GM21825 (cell line): Measurements from ENCODE around the gene HOXC4.
A peak's percentile ranks its signal among the peaks of the same experiment; 100 is the strongest.

ENCODE experiments used
- ATAC-seq: cut with Tn5 transposase; IDR thresholded peaks from one replicate; pipeline ENCODE4 v1.9.1; 2021; ENCODE audit warnings: mild to moderate bottlenecking, moderate library complexity; ENCODE audit not compliant: unreplicated experiment

Gene HOXC4

DNA sequence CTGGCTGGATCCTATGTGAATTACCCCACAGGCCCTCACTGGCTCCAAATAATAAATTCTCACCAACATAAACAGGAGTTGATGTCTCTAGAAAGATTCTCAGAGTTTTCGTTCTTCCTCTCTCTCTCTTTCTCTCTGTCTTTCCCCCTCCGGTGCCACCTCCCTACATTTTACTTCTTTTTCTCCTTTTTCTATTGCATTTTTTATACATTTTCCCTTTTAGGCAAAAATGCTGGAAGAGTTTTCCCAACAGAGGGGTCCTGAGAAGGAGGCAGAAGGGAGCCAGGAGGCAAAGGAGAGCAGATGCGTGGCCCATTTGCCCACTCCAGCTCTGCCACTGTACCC is 26.2 kb upstream of the HOXC4 start:
- no peak for ATAC-seq

DNA sequence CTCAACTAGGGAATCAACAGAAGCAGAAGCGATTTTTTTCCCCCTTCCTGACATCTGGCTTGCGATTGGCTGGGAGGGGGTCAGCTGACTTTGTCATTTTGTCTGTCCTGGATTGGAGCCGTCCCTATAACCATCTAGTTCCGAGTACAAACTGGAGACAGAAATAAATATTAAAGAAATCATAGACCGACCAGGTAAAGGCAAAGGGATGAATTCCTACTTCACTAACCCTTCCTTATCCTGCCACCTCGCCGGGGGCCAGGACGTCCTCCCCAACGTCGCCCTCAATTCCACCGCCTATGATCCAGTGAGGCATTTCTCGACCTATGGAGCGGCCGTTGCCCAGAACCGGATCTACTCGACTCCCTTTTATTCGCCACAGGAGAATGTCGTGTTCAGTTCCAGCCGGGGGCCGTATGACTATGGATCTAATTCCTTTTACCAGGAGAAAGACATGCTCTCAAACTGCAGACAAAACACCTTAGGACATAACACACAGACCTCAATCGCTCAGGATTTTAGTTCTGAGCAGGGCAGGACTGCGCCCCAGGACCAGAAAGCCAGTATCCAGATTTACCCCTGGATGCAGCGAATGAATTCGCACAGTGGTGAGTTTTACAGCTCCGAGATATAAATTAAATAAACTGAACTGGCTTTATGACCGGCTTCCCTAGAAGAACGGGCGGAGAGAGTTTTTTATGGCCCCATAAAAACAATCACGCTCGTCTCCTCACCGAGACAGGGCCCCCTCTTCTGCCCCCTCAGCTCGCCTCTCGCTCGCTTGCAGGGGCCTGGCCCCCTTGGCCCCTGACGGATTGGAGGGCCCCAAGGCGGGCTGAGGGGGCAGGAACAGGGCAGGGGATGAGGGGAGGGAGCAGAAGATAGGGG is 25.1 kb upstream of the HOXC4 start, which contains the start of gene HOXC6:
Gene HOXC6 (plus strand): TSS at position 127 of the 888 bp plus-strand sequence. CDS start 82 bp downstream, at position 209.
- no peak for ATAC-seq

DNA sequence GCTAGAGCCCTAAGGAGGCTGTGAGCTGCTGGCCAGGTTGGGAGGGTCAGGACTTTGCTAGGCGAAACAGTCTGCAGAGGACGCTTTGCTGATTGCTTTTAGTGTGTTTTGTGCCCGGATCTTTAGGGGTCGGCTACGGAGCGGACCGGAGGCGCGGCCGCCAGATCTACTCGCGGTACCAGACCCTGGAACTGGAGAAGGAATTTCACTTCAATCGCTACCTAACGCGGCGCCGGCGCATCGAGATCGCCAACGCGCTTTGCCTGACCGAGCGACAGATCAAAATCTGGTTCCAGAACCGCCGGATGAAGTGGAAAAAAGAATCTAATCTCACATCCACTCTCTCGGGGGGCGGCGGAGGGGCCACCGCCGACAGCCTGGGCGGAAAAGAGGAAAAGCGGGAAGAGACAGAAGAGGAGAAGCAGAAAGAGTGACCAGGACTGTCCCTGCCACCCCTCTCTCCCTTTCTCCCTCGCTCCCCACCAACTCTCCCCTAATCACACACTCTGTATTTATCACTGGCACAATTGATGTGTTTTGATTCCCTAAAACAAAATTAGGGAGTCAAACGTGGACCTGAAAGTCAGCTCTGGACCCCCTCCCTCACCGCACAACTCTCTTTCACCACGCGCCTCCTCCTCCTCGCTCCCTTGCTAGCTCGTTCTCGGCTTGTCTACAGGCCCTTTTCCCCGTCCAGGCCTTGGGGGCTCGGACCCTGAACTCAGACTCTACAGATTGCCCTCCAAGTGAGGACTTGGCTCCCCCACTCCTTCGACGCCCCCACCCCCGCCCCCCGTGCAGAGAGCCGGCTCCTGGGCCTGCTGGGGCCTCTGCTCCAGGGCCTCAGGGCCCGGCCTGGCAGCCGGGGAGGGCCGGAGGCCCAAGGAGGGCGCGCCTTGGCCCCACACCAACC is 23.9 kb upstream of the HOXC4 start:
- ATAC-seq, result no peak

GRCh38 chr12:54030442-54030801 is 23.2 kb upstream of the HOXC4 start:
- ATAC-seq, result no peak

DNA sequence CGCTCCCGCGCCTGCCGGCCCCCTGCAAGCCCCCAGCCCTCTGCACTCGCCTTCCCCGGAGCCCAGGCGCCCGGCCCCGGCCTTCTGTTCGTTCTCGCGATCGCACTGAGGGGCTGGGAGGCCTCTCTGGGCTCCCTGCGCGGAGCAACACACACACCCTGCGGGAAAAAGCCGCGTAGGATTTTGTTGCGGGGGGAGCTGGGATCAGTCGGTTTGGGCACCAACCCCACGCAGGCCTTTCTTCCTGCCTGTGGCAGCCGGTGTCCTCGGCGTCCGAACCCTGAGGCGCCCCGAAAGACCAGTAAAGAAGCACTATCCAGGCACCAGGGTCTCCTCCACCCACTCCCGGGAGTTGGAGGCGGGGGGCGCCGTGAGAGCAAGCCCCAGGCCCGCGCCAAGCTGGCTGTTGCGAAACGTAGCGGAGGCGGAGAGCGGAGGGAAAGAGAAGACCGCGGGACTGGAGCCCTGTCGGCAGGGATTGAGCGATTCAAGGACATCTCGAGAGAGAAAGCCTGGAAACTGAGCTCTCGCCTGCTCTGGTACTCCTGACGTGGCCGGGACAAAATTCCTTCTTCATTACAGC is 22.7 kb upstream of the HOXC4 start:
- no peak for ATAC-seq

DNA sequence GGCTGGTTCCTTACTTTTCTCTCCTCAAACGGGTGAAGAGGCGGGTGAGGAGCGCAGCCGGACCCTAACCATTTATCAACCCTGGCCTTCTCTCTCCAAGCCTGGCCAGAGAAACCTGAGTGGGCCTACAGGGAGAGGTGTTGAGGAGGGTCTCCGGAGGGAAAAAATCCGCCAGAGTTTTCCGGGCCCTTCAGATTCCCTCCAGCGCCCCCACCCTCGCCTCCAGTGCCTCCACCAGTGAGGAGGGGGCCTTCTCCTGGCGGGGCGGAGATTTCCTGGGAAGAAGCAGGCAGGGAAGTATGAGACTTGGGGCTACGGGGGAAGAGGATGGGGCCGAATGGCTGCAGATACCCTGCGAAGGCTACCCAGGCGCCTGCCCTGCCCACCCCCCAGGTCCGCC is 22.2 kb upstream of the HOXC4 start:
- ATAC-seq, result no peak

DNA sequence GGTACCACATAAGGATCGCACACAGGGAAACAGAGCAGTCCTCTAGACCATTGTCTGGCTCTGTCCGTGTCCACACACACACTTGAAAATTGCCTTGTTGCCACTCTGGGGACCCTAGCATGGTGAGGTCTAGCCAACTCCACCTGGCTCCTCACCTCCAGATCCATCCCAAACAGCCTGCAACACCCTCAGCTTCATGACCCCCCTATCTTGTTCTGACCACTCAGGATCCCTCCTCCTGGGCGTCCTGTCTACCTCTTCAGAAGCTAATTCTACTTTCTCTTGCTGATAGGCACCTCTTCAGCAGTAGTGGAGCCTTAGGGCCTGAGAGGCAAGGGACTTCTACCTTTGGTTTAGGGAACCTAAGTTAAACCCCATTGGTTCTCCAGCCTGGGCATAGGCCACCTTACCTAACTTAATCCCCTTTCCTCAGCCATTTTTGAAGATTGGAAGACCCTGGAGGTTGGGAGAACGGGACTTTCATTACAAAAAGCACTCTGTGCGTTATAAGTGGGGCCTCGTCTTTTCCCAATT is 21.5 kb upstream of the HOXC4 start:
- ATAC-seq, result no peak

GRCh38 chr12:54032627-54033100 is 21.0 kb upstream of the HOXC4 start, which contains the start of gene HOXC5:
TSS of gene HOXC5 (plus strand) at chr12:54033050. CDS start at chr12:54033123, 73 bp downstream.
- ATAC-seq, result no peak

DNA sequence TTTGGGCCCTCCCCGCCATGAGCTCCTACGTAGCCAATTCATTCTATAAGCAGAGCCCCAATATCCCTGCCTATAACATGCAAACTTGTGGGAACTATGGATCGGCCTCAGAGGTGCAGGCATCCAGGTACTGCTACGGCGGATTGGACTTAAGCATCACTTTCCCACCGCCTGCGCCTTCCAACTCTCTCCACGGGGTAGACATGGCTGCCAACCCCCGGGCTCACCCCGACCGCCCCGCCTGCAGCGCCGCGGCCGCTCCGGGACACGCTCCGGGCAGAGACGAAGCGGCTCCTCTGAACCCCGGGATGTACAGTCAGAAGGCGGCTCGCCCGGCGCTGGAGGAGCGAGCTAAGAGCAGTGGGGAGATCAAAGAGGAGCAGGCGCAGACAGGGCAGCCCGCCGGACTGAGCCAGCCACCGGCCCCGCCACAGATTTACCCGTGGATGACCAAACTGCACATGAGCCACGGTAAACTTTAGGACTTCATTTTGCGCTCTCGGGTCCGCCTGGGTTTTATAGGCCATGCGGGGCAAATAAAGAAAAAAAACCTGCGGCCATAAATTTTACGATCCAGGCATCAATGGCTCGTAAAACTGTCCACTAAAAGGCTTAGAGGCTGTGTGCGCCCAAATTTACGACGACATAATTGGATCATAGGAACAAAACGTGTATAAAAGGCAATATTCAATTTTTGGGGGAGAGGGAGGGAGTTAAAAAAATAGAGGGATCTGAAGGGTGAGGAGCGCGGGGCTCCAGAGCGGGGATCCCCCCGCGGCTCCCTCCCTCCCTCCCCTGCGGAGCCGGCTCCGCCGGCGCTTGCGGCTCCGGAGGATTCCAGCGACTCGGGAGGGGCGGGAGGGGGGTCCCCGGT is 20.3 kb upstream of the HOXC4 start:
- no peak for ATAC-seq

DNA sequence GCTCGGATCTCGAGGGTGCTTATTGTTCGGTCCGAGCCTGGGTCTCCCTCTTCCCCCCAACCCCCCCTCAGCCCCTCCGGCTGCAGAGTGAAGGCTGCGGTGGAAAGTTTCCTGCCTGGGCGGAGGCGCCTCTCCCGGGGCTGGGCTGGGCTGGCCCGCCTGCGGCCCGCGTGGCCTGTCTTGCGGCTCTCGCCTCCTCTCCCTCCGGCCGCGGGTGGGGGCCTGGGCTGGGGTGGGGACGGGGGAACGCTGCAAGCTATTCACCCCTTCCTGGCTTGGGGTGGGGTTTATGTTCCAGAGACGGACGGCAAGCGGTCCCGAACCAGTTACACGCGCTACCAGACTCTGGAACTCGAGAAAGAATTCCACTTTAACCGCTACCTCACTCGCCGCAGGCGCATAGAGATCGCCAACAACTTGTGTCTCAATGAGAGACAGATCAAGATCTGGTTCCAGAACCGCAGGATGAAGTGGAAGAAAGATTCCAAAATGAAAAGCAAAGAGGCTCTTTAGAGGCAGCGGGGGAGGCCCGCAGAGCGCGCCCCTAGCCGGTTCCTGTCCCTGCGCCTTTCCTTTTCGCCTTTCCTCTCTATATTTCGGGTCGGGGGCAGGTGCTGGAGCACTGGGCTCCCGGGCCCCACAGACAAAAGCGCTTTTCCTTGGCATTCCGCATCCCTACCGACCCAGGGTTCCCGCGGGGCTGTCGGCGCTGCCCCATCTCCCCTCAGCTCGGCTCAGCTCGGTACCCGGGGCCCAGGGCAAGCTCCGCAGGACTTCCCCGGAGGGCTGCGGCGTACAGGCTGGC is 19.5 kb upstream of the HOXC4 start:
- ATAC-seq, result no peak

DNA sequence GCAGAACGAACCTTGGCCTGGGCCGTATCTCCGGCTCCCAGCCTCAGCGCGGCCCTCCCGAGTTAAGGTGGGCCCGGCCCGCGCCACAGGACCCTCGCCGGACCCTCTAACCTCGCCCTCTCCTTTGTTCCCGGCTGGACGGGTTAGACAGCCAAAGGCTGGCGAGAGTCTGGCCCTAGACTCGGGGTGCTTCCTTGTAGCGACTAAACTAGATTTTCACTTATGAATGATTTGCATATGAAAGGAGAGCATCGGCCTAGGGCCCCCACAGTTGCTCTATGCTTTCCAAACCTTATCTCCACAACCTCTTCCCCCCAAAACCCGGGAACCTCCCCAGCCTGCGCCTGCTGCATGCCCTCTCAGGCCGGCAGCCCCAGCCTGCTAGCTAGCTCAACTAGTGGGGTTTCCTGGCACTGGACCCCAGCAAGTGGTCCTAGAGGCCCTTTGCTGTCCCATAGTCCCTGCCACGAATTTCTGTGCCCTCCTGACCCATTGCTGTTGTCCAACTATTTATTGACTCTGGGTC is 18.8 kb upstream of the HOXC4 start:
- no peak for ATAC-seq

DNA sequence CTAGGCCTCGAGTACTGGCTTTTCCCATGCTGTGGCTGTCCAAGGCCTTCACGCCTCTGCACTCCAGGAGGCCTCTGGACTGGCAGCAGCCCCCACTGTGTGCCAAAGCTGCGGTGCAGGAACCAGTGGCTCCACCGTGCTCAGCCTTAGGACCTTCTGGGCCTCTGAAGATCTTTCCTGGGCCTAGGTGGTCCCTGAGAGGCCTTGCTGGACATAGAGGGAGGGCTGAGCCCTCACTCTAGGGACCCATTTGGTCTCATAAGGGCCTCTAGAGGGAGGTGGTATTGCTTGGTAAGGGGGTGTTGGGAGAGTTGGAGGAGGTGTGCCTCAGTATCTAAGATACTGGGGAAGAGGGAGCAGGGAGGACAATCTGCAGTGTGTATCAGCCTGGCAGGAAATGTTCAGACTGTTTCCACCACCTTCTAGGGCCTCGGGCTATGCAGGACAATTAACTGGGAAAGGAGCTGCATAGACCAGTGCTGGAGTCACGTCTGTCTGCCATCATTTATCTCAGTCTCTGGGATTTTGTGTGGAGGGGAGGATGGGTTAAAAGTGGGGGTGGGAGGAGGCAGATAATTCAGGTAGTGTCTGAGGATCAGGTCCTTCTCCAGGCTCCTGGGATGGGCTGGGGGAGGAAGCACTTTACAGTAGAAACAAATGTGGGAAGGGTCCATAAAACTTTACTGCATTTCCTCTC is 17.9 kb upstream of the HOXC4 start:
- ATAC-seq, result no peak

GRCh38 chr12:54036620-54037359 is 16.8 kb upstream of the HOXC4 start:
- peak; percentile 45 for ATAC-seq

GRCh38 chr12:54037360-54038283 is 16.0 kb upstream of the HOXC4 start:
- ATAC-seq, result no peak

- ATAC-seq, result no peak
These were observed 15.3 kb upstream of the HOXC4 start for GRCh38 chr12:54038284-54038870.

DNA sequence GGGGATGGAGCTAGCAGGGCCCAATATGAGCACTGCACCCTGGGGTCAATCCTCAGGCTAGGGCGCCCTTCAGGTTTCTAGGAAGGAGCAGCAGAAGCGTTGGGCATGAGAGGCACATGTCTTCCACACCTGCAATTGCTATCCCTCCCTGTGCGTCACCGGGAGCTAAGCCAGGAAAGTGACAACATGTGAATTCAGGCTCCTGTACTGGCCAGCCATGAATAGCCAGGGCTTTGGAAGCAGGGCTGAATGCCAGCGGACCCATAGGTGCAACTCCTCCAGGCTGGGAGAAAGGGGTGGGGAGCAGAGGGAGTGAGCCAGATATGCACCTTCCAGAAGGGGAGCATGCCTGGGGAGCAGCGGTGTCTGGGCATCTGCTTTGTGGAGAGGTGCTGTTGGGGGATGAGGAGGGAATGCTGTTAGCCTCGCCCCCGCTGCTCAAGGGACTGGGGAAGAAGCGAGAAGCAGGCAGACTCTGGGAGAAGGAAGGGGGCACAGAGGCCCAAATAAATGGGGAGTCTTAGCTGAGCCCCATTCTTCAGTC is 14.7 kb upstream of the HOXC4 start:
- ATAC-seq, result no peak
